Measurements from ENCODE around the gene GUCA1A.
A peak's percentile ranks its signal among the peaks of the same experiment; 100 is the strongest.

GRCh38 chr6:42136508-42137193 lies 36.5 kb upstream of the GUCA1A start:
- TF ChIP-seq, protein P1, sequence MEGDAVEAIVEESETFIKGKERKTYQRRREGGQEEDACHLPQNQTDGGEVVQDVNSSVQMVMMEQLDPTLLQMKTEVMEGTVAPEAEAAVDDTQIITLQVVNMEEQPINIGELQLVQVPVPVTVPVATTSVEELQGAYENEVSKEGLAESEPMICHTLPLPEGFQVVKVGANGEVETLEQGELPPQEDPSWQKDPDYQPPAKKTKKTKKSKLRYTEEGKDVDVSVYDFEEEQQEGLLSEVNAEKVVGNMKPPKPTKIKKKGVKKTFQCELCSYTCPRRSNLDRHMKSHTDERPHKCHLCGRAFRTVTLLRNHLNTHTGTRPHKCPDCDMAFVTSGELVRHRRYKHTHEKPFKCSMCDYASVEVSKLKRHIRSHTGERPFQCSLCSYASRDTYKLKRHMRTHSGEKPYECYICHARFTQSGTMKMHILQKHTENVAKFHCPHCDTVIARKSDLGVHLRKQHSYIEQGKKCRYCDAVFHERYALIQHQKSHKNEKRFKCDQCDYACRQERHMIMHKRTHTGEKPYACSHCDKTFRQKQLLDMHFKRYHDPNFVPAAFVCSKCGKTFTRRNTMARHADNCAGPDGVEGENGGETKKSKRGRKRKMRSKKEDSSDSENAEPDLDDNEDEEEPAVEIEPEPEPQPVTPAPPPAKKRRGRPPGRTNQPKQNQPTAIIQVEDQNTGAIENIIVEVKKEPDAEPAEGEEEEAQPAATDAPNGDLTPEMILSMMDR (IDR thresholded peaks at IDR 0.05) = no peak
- TF ChIP-seq POLR2A (IDR thresholded peaks at IDR 0.05) (no peak), POLR2AphosphoS5 (IDR thresholded peaks at IDR 0.05) (peak in 1 of 3 donors; percentile 62)

Data from transverse colon (tissue), 4 donors.